Eye (tissue), 1 donor: ENCODE results near the gene PTGDR2.
"Not testable (repeated sequence)": the region's sequence is repeated elsewhere in the genome, so short reads cannot be mapped to it uniquely, and the experiment has no call there.

Experiments
- DNase-seq: peaks from one replicate; pipeline ENCODE4 v3.0.0-alpha.2; 2015

Gene PTGDR2

GRCh38 chr11:60840470-60841430 lies 15.0 kb downstream of the PTGDR2 start:
- DNase-seq, result peak; percentile 69

GRCh38 chr11:60838132-60838531 lies 17.6 kb downstream of the PTGDR2 start:
- DNase-seq, result no peak

GRCh38 chr11:60836866-60837515 lies 18.8 kb downstream of the PTGDR2 start:
- DNase-seq, result no peak

GRCh38 chr11:60835534-60835846 lies 20.3 kb downstream of the PTGDR2 start:
- DNase-seq, result no peak

GRCh38 chr11:60834742-60835533 lies 20.8 kb downstream of the PTGDR2 start:
- DNase-seq, result no peak

- peak; percentile 27 for DNase-seq
Measured at GRCh38 chr11:60831501-60832079, 24.2 kb downstream of the PTGDR2 start.

- DNase-seq, result peak; percentile 91
Measured at GRCh38 chr11:60831143-60831500, 24.6 kb downstream of the PTGDR2 start.

- no peak for DNase-seq
Measured at GRCh38 chr11:60830478-60831142, 25.1 kb downstream of the PTGDR2 start.

GRCh38 chr11:60825790-60826189 lies 30.0 kb downstream of the PTGDR2 start:
- DNase-seq, result no peak

GRCh38 chr11:60825118-60825517 lies 30.6 kb downstream of the PTGDR2 start:
- DNase-seq, result no peak

GRCh38 chr11:60823745-60824306 lies 31.9 kb downstream of the PTGDR2 start:
- DNase-seq, result not testable (repeated sequence)

GRCh38 chr11:60821827-60822599 lies 33.7 kb downstream of the PTGDR2 start:
- no peak for DNase-seq

- DNase-seq, result no peak
Measured at GRCh38 chr11:60818057-60818456, 37.7 kb downstream of the PTGDR2 start.

- DNase-seq, result no peak
Measured at GRCh38 chr11:60816590-60817157, 39.1 kb downstream of the PTGDR2 start.

GRCh38 chr11:60814112-60814511 lies 41.6 kb downstream of the PTGDR2 start:
- no peak for DNase-seq

- no peak for DNase-seq
Measured at GRCh38 chr11:60813324-60813723, 42.4 kb downstream of the PTGDR2 start.

- no peak for DNase-seq
Measured at GRCh38 chr11:60810569-60810968, 45.2 kb downstream of the PTGDR2 start.

- no peak for DNase-seq
Measured at GRCh38 chr11:60810151-60810550, 45.6 kb downstream of the PTGDR2 start.

- no peak for DNase-seq
Measured at GRCh38 chr11:60809691-60810090, 46.1 kb downstream of the PTGDR2 start.

GRCh38 chr11:60809249-60809648 lies 46.5 kb downstream of the PTGDR2 start:
- no peak for DNase-seq
